ENCODE results near the gene UROS.

Gene UROS

DNA sequence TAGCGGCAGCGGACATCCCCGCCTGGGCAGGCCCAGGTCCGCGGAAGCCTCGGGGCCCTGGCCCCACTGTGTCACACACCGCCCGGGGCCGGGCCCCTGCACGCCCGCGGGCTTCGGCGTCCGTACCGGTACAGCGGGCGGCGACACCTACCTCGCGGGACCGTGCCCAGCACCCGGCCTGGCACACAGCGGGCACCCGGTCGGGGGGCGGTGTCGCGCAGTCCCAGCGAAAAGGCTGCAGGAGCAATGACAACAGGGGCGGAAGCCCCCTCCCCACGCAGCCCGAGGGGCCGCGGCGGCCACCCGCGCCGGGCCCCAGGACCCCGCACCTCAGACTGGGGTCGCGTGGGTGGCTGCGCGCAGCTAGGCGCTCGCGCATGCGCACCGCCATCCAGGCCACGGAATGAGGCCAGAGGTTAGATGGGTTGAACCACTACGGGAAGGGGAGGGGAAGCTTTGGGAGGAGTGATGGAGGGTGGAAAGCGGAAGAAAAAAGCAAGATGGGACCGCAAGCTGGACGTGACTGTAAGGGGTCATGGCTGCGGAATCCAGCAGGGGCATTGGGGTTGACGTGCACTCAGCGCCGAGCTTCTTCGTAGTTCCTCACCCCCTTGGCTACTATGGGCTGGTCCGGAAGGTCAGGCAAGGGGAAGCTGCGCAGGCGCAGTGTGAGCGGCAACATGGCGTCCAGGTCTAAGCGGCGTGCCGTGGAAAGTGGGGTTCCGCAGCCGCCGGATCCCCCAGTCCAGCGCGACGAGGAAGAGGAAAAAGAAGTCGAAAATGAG is at the start of gene UROS, which contains the start of gene BCCIP:
Gene UROS (minus strand): TSS at position 381 of the 785 bp plus-strand sequence. CDS start 6,759 bp downstream, outside the sequence.
Gene BCCIP (plus strand): TSS at position 669 of the 785 bp plus-strand sequence. CDS start 12 bp downstream, at position 681.
- DNase-seq: peak; percentile 90

DNA sequence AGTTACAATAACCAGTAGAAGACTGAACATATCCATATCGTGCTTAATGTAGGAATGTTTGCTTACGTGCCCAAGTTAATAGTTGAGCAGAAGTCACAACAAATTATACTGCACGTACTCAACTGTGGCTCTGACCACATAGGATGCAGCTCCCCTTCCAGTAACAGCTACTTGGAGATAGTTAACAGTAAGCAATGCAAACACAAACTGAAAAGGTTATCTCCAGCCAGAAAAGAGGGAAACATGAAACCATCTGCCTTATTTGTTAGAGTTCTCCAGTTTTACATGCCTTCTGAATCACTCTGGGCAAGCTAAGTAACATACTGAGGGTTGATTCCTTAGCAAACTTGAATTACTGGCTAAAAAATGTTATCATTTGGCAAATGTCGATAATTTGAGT is 48.3 kb upstream of the UROS start:
- no peak for DNase-seq

DNA sequence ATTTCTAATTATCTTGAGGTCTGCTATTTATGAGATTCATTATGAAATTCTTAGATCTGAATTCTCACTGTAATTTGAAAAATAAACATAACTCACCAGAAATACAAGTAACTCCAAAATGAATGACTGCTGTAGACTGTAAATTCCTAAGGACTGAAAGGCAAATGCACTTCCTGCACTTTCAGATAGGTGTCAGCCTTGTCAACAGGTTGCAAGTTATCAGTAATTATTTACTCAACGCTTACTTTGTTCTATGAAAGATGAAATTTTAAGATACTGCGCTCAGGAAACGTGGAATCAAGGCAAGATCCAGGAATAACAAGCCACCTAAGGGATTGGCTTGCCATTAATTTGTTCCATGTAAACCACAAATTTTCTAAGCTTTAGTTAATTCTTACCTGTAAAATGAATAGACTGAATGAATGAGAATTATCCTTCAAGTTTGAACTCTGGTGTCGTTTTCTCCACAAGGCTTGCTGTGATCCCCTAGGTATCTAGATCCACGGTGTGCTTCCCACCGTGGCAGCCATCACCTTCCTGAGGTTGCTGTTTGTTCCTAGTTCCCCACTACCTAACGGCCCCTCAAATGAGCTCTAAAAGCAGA is 45.4 kb upstream of the UROS start:
- DNase-seq: no peak

DNA sequence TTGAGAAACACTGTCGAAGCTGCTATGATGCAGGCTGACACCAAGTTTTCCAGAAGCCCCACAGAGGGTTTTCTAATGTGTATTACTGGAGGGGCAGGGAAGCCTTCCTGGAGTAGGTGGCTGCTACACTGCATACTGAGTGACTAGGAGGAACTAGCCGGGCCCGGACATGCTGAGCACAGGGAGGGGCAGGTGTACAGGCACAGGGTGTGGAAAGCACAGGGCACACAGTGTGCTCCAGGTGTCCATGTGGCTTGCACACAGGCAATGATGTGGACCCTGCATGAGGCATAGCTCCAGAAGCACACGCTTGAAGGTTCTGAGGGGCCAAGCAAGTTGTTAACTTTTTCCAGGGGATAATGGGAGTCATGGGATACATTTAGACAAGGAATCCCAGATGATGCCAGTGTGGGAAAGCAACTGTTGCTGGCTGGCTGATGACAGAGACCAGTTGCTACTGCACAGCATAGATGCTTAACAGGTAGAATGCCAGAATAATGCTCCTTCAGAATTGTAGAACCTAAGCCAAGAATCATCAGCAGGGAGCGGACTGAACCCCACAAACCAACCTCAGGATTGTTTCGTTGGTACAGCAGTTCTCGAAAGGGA is 43.5 kb upstream of the UROS start:
- no peak for DNase-seq

DNA sequence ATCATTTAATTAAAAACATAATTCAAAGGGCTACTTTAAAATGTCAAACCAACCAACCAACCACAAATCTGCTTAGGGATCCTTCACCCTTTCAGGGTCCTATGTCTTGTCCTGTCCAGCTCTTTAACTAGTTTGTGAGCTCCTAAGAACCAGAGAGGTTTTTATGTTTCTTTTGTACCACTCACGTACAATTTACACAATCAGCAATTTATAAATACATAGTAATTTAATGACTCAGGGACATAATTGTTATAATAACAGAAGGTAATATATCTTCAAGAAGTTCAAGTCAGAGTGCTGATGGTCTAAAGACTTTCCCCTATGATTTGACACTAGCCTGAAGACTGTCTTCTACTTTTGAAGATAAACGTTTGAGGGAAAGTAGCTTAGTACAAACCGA is 42.1 kb upstream of the UROS start:
- DNase-seq: no peak

DNA sequence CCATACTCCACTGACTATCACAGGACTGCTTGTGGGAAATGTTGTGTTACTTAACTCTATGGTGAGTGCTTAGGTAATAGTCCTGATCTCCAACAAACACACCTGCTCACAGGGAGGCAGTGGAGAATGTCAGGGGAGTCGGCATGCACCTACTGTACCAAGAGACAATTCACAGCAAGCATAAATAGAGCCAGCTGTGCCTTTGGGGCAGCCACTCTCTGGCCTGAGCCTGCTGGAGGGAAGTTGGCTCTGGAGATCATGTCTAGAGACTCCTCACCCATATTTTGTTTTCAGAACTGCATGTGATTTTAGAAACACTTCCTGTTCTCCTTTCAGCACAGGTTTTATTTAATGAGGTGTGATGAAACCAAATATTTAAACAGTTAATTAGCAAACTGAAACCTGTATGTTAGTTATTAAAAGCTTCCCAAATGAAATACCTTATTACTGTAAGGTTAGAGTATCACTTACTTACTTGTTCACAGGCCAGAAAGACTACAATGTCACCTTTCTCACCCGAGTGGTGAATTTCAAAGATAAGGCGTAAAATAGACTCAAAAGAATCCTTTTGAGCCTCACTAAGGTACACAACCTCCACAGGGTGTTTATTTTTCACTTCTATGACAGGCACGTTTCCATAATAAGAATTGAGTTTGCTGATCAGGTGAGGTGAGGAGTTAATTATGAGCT is 36.2 kb upstream of the UROS start:
- DNase-seq: no peak

DNA sequence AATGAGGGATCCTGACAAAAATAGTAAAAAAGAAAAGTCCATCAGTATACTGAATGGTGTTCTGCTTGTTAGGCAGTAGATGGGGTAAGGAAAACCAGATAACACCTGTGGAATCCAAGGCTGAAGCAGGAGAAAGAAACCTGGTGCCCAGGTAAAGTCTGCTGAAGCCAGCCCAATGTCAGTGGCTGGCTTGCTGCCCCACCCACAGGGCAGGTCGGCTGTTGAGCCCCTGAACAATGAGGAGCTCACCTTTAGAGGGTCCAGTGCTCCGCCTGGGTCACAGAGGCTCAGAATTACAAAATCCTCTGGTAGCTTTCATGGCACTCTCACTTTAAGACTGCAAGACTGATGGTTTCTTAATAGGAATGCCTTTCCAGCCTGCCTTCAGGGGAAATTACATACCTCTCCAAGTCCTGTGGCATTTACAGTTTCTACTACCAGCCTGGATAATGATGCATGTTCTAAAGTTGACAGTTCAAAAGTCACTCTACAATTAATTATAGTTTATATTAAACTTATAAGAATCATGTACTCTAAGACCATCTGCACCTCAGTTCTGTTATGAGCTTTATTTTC is 34.2 kb upstream of the UROS start:
- no peak for DNase-seq

DNA sequence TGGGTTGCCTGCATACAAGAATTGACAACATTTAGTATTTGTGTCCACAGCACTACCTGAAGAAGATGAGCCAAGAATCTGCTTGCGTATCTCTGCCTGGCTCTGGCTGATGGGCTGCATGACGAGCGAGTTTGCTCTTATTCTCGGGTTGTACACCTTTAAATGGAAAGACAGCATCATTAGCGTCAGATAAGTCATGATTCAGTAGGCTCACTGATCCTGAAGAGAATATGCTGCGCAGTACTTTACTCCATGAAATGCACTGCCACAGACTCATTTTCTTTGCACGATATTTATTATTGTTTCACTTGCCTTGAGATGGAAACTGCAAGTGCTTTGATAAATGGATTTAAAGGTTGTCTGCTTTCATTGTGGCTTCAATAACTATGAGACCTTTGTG is 29.4 kb upstream of the UROS start:
- DNase-seq: no peak

DNA sequence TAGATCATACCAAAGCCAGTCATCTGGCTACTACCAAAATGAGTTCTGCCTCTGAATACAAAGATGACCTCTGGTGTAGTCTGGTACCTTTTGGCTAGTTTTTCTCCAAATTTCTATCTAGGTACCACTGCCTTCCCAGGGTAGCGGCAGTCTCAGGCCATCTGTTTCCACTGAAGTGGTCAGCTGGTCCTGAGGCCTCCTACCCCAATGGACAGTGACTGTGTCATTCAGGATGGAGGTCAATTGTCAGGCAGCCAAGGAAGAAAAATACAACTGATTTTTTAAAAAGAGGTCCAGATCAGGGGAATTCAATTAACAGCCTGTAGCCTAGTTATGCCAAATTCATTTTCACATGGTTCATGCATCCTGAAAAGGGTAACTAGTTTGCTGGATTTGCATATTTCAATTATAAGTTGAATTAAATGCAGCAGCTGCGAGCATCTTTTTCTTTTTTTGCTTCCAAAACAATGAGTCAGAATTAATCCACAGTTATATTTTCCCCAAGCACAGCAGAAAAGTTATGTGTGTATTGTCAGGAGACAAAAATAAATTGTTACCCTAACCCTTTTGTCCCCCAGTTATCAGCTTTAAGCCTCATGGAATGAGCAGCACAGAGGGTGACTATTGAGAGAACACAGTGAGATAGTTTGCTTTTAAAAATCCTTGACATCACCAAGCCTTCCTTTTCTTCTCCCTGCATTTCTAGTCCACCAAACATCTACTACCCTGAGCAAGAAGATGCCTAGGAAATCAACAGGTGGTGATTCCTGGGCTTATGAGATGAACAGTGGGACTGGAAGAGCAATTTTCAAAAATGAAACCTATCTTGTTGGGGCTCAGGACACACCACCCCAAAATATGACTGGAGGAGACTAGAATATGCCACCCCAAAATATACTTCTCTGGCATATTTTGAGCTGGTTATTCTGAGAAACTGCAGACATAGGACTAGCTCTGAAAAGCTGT is 28.0 kb upstream of the UROS start:
- no peak for DNase-seq

DNA sequence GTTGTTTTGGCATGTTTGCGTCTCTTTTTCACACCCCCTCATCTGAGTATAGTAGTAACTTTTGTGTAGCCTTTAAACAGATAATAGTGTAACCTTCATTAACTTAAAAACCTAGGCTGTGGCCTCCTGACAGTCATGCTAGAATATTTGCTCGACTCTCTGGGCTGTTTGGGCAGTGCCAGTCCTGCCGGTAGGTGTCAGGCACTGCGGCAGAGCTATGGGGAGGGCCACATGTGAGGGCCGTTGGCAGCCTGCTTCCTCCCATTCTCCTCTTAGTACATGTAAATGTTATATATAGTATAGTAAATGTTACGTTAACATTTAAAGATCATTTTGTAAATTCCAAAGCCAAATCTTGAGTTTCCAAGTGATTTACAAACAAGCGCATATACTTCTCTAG is 26.4 kb upstream of the UROS start:
- DNase-seq: no peak

DNA sequence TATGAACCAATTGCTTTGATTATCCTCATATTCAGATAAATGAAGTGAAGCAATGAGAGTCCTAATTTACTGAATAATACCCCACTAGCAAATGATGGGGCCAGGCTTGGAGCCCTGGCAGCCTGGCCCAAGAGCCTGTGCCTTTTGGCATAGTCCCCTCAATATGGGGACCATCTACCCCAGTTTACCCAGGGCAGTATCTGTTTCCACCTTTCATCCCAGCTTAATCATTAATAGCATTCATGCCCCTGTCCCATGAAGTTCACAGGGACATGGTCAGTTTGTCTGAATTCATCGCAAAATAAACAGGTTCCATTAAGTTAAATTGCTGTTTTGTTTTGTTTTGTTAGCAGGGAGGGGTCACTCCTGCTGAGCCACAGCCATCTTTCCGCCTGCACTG is 25.8 kb upstream of the UROS start:
- DNase-seq: no peak

DNA sequence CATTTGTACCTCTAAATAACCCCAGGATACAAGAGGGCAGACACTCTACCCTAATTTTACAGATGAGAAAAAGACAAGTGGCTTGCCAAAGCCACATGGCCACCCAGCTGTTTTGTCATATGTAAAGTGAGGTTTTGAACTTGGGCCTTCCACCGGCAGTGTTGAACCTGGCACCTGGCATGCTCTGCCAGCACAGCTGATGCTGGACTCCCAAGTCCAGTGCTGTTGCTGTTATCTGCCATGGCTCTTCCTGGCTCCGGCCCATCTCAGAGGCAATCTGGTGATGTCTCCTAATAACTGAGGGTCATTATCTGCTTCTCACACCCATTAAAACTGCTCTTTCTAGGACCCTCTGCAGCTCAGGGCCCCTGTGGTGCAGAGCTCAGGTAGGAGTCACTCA is 25.3 kb upstream of the UROS start:
- no peak for DNase-seq

DNA sequence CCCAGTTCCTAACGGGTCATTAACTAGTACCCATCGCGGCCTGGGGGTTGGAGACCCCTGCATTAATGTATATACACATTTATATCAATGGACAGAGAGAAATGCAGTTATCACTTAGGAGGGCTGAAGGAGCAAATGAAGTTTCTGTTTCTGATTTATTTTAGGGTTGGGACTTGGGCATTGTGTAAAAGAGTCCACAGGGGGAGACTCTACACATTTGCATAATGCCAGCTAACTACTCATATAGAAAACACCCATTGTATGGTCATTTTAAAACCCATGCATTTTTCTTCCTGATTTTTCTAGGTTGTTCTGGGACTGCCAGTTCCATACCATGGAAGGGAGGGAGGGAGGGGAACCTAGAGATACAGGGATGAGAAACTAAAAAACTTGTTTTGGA is 23.8 kb upstream of the UROS start:
- DNase-seq: no peak

DNA sequence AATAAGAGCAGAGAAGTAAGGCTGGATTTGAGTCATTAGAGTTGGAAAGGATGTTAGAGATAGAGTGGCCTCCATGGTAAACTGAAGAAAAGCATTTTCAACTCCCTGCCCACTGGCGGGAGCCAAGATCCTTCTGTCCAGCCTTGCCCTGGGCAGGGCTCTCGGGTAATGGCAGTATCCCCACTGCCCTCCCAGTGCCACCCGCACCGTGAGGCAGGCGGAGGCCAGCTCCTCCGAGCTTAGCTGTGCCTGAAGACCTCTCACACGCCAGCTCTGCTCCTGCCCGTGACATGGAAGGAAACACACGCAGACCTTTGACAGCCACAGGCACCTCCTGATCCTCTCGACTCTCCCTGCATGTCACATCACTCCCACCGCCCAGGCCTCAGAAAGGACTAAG is 22.6 kb upstream of the UROS start:
- no peak for DNase-seq

DNA sequence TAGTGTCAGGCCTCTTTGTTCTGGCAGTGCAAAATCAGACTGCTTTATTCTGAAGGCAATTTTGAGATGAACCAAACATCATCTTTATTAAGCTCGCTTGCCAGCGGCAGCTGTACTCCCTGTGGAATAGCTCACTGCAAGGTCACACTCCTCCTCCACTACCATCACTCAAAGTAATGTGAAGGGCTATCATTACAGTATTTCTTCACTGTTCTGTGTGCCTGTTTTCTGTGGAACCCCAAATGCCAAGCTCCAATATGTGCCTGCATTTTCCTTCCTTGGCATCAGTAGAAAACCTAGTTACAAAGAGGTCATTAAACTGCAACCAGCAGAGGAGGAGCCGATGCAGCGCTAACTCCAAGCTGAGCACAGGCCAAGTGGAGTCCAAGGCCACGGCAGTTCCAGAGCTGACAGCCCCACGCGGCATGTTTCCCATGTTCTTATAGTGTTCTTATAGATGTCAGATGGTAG is 21.7 kb upstream of the UROS start:
- DNase-seq: no peak

DNA sequence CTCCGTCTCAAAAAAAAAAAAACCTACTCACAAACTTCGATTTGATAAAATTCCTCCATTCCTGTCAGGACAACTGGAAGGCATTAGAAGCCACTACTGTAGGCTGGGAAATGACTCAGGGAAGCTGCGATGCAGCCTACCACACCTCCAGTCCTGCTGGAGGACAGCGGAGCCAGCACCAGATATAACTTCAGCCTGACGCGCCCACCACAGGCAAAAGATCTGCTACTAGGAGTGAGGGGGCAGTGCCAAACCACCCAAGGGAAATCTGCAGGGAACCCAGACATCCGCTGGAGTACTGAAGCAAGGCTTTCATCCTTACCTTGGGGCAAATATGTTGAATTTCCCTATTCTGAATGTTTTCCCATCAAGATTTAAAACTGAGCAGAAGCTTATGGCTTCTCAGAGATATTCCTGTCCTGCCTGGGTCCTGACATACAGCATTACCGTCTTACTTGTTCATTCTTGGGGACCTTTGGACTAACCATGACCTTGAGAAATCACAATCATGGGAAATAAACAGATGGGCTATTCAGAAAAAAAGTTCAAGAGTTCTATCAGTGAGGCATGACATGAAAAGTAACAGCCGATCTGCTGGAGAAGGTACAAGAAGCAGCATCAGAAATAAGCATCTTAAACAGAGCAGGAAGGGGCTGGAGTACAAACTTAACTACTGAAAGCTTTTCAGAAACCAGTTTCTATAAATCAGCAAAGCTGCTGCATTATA is 20.7 kb upstream of the UROS start:
- no peak for DNase-seq

DNA sequence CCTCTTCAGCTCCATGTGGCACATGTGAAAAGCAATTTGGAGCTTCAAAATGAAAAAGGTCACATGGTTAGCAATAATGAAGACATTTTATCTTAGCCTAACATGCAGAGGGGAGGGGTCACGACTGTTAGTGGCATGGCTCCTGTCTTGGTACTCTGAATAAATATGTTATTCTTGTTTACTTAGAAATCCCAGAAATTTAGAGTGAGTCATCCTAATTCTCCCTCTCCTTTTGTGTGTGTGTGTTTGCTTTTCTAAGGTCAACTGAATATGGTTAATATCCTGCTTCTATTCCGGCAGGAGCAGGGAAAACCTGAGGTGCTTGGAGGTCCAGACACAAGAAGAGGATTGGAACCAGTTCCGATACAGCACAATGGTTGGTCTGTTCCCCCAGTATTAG is 17.9 kb upstream of the UROS start:
- no peak for DNase-seq

DNA sequence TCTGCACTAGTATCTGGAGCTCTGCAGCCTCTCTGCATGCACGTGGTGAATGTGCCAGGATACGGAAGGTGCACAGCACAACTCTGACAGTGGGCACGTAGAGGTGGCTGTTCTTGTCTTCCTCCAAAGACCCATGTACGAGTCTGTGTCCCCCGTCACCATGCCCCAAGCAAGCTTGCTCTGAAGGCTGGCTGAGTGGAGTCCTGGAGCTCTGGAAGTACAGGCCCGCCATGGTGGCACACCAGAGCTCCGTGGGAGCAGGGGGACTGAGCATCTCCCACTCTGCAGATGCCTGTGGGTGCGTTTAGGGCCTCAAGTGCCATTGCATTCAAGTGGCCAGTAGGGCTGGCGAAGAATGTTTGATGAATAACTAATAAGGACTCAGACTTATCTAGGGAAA is 17.3 kb upstream of the UROS start:
- no peak for DNase-seq

DNA sequence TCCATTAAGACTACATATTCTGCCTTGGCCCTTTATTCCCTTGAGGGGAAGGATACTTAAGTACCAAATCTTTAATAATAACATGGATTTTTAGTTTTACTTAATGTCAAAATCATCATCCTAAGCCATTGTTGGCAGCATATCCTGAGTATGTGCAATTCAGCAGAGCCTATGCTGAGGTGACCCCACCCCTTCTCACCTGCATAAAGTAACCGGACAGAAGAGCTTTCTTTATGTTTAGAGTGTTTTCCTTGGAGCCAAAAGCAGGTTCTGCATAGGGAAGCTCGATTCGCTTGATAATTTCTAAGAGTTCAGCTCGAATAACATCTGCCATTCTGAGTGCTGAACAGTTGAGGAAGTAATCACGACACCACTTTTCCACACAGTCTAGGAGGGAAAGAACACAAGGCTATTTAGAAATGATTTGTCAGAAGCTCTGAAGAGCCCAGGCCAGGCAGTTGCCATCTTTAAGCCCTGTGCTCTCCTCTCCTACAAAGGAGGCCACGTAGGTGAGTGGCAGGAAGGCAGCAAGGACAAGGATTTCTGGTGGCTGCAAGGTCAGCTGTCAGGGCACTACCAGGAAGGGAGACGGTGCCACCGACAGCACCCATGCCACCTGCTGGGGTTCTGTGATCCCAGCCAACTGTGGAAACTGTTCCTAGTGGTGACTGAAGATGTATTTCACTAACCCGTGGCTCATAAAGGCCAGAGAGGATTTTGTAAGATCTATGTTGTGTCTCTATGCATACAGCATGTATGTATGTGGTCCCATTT is 15.9 kb upstream of the UROS start:
- DNase-seq: no peak

DNA sequence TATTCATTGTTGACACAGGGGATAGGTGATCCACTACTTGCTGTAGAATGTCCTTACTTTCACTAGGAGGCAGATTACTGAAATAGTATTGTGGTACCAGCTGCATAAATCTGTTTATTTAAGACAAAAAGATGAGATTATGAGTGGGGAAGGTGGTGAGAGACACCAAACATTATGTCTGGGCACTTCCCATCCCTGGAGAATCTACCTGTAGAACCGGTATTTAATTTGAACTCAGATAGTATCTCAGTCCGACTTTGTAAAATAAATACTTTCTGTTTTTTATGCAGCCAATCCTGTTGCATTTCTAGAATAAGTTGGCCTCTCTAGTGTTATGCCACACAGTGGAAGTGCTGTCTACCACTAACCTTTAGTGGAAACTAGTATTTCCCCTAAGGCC is 13.7 kb upstream of the UROS start:
- DNase-seq: no peak

Measured in stimulated activated CD4-positive, alpha-beta T cell treated with anti-CD3 and anti-CD28 coated beads, Interleukin-4, amount 100 ng/mL, for 1 hour (primary cell).